Liver (tissue), 9 donors: ENCODE data around the gene DPP9. TPM values are rescaled to one million over a fixed set of nuclear protein-coding genes. Genes with fewer than 3 reads are reported as not detected.

ENCODE experiments used
- DNase-seq: peaks from one replicate; pipeline ENCODE4 v3.0.0-alpha.2; 2017; ENCODE audit warnings: low spot score
- H3K27ac ChIP-seq, 2 donors: one replicate each; pipeline ENCODE4 v1.7.0; 2013; ENCODE audit warnings: inconsistent platforms in 2 of 2, low read length in 2 of 2, control low read depth in 1 of 2, low read depth in 1 of 2, mild to moderate bottlenecking in 1 of 2
- H3K27me3 ChIP-seq, 4 donors: one replicate each; pipeline versions ENCODE4 v1.6.1 to v1.7.0; 2013; ENCODE audit warnings: low read length in 3 of 4, inconsistent platforms in 1 of 4, mild to moderate bottlenecking in 1 of 4, moderate library complexity in 1 of 4; ENCODE audit not compliant: control insufficient read depth in 4 of 4, insufficient read depth in 4 of 4
- H3K36me3 ChIP-seq, 4 donors: one replicate each; pipeline versions ENCODE4 v1.6.1 to v1.7.0; 2013; ENCODE audit warnings: low read length in 3 of 4, mild to moderate bottlenecking in 3 of 4, low read depth in 1 of 4, moderate library complexity in 1 of 4; ENCODE audit not compliant: control insufficient read depth in 4 of 4, insufficient read depth in 3 of 4
- H3K4me1 ChIP-seq, 4 donors: one replicate each; pipeline versions ENCODE4 v1.6.1 to v1.7.0; 2013; ENCODE audit warnings: low read length in 3 of 4, mild to moderate bottlenecking in 3 of 4, moderate library complexity in 1 of 4; ENCODE audit not compliant: control insufficient read depth in 4 of 4, insufficient read depth in 4 of 4
- H3K4me3 ChIP-seq, 3 donors: one replicate each; pipeline versions ENCODE4 v1.6.1 to v1.7.0; 2013; ENCODE audit warnings: low read length in 3 of 3, control low read depth in 1 of 3, low read depth in 1 of 3, mild to moderate bottlenecking in 1 of 3
- H3K9ac ChIP-seq, 2 donors: one replicate each; pipeline ENCODE4 v1.7.0; 2013; ENCODE audit warnings: low read length in 2 of 2, mild to moderate bottlenecking in 2 of 2, moderate library complexity in 2 of 2, control low read depth in 1 of 2, low read depth in 1 of 2
- H3K9me3 ChIP-seq, 4 donors: one replicate each; pipeline versions ENCODE4 v1.6.1 to v1.7.0; 2013; ENCODE audit warnings: low read length in 3 of 4; ENCODE audit not compliant: control insufficient read depth in 4 of 4
- GABPA ChIP-seq, 2 donors: IDR thresholded peaks in 1 of 2; conservative IDR thresholded peaks in 1 of 2; 2 replicates each; pipeline ENCODE4 v1.6.1; 2016; ENCODE audit warnings: antibody characterized with exemption in 2 of 2, mild to moderate bottlenecking in 1 of 2, moderate library complexity in 1 of 2
- JUND ChIP-seq, 2 donors: IDR thresholded peaks; 2 replicates each; pipeline ENCODE4 v1.6.1; 2016; ENCODE audit warnings: antibody characterized with exemption in 2 of 2
- MAX ChIP-seq: IDR thresholded peaks from 2 replicates; pipeline ENCODE4 v1.6.1; 2016; ENCODE audit warnings: antibody characterized with exemption
- NR2F2 ChIP-seq: IDR thresholded peaks from 2 replicates; pipeline ENCODE4 v1.6.1; 2016; ENCODE audit warnings: antibody characterized with exemption
- RAD21 ChIP-seq, 2 donors: IDR thresholded peaks; 2 replicates each; pipeline ENCODE4 v1.6.1; 2016; ENCODE audit warnings: antibody characterized with exemption in 2 of 2, mild to moderate bottlenecking in 2 of 2
- REST ChIP-seq: IDR thresholded peaks from 2 replicates; pipeline ENCODE4 v1.6.1; 2016; ENCODE audit warnings: antibody characterized with exemption, mild to moderate bottlenecking
- SP1 ChIP-seq: IDR thresholded peaks from 2 replicates; pipeline ENCODE4 v1.6.1; 2018; ENCODE audit warnings: antibody characterized with exemption, mild to moderate bottlenecking
- TAF1 ChIP-seq: conservative IDR thresholded peaks from 2 replicates; pipeline ENCODE4 v1.6.1; 2016; ENCODE audit warnings: antibody characterized with exemption, mild to moderate bottlenecking
- YY1 ChIP-seq: IDR thresholded peaks from 2 replicates; pipeline ENCODE4 v1.6.1; 2016; ENCODE audit warnings: antibody characterized with exemption, mild to moderate bottlenecking
- WGBS: extraction: QIAGEN DNeasy Blood & Tissue Kit; methylation state at CpG from one replicate; pipeline ENCODE4 v1.1.7; 2013; 5-methylcytosine and 5-hydroxymethylcytosine counted together
- polyA plus RNA-seq, 2 donors: library from polyadenylated mRNA; stranded (reverse) in 1 of 2; unstranded in 1 of 2; fragments of 200-250 nt in 1 of 2; fragments of >200 nt in 1 of 2; fragmentation: Nextera tagmentation in 1 of 2; extraction: Ambion mirVana in 1 of 2; gene quantifications; one replicate each; pipeline versions ENCODE4 v1.2.1 to v1.2.3, GENCODE V29; 2013 to 2015
- total RNA-seq, 2 donors: library from RNA; depleted of rRNA; stranded (reverse); fragments of >200 nt; gene quantifications; one replicate each; pipeline ENCODE4 v1.2.3, GENCODE V29; 2014
- TF ChIP-seq, protein P1 (sequence below): fragments of 150-350 bp; IDR thresholded peaks from 2 replicates; pipeline ENCODE4 v1.5.1; 2017; ENCODE audit warnings: improper control_type of control experiment, low read depth, low read length; ENCODE audit not compliant: missing input control
- donor health status: healthy.
- donor health status: healthy.
- donor health status: healthy.
- donor health status: healthy.
- donor health status: healthy.

The DPP9 gene
- total and polyA plus RNA-seq, 4 donors = 20.5 to 74.5 (median 40.3) TPM

DNA sequence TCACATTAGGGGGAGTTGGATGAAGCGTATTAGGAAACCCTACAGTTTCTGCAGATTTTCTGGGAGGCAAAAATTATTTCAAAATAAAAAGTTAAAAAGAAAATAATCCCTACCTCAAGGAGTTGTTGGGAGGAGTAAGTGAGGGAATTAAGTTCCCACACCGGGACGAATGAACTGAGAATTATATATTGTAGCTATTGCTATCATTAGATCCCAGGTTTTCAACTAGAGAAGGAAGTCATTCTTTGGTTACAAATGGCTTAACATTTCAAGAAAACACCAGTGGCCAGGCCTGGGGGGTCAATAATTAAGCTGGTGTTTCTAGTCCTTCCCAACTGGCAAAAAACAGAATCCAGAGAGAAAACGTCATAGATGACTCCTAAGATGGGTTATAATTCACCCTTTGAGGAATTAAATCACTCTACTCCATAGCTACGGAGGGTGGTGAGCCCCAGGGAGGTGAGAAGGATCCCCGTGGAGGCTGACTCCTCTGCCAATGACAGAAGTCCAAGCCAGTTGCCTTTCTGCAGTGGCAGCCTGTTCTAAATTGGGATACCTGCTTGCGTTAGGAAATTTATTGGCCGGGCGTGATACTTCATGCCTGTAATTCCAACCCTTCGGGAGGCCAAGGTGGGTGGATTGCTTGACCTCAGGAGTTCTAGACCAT lies 52.3 kb downstream of the DPP9 start:
- no peak for DNase-seq
- no peak overlapping the region for H3K9ac ChIP-seq
- H3K27me3 ChIP-seq = no peaks in the 10 kb centered on the region
- WGBS = 73% methylated on average over 10 of the region's 10 CpGs
- H3K27ac ChIP-seq = peak overlapping the region; percentile 61 to 92
- H3K9me3 ChIP-seq = no peaks in the 10 kb centered on the region
- peaks cover 5 to 27% (median 19%) of the 10 kb centered on the region in 4 donors for H3K4me1 ChIP-seq
- H3K36me3 ChIP-seq = peaks cover 6 to 19% (median 13%) of the 10 kb centered on the region in 4 donors
- TF ChIP-seq REST (no peak), YY1 (no peak), NR2F2 (no peak), SP1 (no peak), MAX (no peak), TAF1 (no peak), GABPA (IDR thresholded peaks at IDR 0.05 in 1 of 2, conservative IDR thresholded peaks at IDR 0.05 in 1 of 2) (no peak), JUND (IDR thresholded peaks at IDR 0.05) (no peak), RAD21 (IDR thresholded peaks at IDR 0.05) (no peak)
- TF ChIP-seq, protein P1, sequence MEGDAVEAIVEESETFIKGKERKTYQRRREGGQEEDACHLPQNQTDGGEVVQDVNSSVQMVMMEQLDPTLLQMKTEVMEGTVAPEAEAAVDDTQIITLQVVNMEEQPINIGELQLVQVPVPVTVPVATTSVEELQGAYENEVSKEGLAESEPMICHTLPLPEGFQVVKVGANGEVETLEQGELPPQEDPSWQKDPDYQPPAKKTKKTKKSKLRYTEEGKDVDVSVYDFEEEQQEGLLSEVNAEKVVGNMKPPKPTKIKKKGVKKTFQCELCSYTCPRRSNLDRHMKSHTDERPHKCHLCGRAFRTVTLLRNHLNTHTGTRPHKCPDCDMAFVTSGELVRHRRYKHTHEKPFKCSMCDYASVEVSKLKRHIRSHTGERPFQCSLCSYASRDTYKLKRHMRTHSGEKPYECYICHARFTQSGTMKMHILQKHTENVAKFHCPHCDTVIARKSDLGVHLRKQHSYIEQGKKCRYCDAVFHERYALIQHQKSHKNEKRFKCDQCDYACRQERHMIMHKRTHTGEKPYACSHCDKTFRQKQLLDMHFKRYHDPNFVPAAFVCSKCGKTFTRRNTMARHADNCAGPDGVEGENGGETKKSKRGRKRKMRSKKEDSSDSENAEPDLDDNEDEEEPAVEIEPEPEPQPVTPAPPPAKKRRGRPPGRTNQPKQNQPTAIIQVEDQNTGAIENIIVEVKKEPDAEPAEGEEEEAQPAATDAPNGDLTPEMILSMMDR = no peak
- no peak overlapping the region for H3K4me3 ChIP-seq

DNA sequence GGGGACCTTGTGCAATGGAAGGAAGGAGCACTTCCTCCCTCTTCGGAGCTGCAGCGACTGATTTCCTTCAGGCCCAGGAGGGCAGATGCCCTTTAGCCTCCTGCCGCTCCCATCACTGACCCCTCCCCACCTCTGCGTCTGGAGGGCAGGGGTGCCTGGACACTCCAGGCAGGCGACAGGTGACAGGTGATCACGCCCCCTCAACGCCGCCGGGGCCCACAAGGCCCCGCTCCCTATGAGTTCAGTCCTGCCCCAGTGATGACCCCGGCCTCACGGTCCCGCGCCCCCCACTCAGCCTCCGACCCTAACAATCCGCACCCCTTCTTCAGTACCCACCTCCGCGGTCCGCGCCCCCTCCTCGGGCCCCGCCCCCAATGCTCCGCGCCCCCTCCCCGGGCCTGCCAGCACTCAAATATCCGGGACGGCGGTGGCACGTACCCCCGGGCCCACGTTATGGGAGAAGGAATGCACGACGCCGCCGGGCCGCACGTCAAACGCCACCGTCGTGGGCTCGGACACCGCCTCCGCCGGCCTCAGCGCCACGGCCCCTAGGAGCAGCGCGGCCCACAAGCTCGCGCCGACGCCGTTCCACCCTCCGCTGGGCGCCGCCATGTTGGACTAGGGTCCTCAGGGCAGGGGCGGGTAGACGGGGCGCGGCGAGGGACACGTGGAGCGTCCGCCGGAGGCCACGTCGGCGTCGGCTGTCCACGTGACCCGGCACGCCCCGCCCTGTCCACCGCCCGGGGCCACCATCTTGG lies 53.7 kb downstream of the DPP9 start, which contains the start of gene MYDGF:
TSS of gene MYDGF (minus strand) at position 620 of the 758 bp plus-strand sequence. CDS start at position 612, 8 bp downstream.
- Histone ChIP-seq H3K4me1 (peaks cover 5 to 27% (median 19%) of the 10 kb centered on the region in 4 donors), H3K27me3 (no peaks in the 10 kb centered on the region), H3K36me3 (peaks cover 0 to 23% (median 11%) of the 10 kb centered on the region in 4 donors), H3K27ac (peak within 1 kb of the TSS; percentile 91 to 92), H3K9ac (peak within 1 kb of the TSS; percentile 36 to 90), H3K4me3 (peak within 1 kb of the TSS; percentile 89 to 99 (median 93)), H3K9me3 (no peaks in the 10 kb centered on the region)
- WGBS = under 1% methylated on average over 75 of the region's 75 CpGs
- peak in 1 of 2 donors; percentile 20 for TF ChIP-seq RAD21 (IDR thresholded peaks at IDR 0.05)
- no peak for TF ChIP-seq JUND (IDR thresholded peaks at IDR 0.05)
- TF ChIP-seq YY1 = peak; percentile 96
- DNase-seq = peak; percentile 91
